HG03039 (cell line): ENCODE measurements around the gene GRIN3B.

Experiments
- ATAC-seq: cut with Tn5 transposase; IDR thresholded peaks from one replicate; pipeline ENCODE4 v1.9.1; 2021; ENCODE audit warnings: mild to moderate bottlenecking, moderate library complexity; ENCODE audit not compliant: unreplicated experiment

Gene GRIN3B

DNA sequence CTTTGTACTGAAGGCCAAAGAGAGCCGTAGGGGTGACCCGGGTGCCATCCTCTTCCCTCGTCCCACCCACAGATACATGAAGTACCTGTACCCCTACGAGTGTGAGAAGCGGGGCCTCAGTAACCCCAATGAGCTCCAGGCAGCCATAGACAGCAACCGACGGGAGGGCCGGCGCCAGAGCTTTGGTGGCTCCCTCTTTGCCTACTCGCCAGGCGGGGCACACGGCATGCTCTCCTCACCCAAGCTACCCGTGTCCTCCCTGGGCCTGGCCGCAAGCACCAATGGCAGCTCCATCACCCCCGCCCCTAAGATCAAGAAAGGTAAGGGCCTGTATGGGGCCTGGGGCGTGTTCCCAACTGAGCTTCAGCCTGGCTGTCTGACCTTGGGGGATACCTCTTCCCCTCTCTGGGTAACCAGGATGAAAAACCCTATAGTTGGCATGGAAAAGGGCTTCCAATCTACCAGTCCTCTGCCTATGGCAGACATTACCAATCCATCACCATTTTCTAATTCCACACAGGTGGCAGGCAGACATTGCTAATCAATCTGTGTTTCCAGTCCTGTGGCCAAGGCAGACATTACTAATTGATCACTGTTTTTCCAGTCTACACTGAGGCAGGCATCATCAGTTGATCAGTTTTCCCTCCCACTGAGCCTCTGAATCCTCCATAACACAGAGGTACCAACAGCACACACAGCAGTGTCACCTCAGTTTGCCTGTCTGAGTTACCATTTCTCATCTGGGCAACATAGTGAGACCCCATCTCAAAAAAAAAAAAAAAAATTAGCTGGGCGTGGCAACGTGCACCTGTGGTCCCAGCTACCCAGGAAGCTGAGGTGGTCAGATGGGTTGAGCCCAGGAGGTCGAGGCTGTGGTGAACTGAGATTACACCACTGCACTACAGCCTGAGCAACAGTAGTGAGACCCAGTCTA lies 35.2 kb upstream of the GRIN3B start:
- no peak for ATAC-seq

DNA sequence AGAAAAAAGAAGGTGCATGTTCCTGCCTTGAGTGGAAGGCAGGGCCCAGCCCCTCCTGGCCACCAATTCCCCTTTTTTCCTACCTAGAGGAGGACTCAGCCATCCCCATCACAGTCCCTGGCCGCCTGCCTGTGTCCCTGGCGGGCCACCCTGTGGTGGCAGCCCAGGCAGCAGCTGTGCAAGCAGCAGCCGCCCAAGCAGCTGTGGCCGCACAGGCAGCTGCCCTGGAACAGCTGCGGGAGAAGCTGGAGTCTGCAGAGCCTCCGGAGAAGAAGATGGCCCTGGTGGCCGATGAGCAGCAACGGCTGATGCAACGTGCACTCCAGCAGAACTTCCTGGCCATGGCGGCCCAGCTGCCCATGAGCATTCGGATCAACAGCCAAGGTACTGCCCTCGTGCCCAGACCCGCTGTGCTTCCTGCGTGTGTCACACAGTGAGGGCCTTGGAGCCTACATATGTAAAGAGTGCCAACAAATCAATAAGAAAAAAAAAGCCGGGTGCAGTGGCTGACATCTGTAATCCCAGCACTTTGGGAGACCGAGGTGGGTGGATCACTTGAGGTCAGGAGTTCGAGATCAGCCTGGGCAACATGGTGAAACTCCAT lies 33.6 kb upstream of the GRIN3B start:
- ATAC-seq = no peak

DNA sequence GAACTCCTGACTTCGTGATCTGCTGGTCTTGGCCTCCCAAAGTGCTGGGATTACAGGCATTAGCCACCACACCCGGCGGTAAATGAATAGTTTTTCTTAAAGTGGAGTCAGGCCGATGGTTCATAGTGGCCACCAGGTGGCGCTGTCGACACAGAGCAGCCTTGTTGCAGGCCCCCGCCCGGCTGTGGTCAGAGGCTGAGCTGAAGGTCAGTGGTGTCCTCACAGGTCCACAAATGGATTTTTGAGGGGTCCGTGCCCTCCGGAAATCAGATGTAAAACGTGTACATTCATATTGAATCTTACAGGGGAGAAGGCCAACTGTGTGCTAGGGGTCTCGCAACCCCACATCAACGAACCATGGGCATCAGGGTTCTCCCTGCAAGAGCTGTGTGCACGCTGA lies 29.5 kb upstream of the GRIN3B start:
- ATAC-seq = no peak

DNA sequence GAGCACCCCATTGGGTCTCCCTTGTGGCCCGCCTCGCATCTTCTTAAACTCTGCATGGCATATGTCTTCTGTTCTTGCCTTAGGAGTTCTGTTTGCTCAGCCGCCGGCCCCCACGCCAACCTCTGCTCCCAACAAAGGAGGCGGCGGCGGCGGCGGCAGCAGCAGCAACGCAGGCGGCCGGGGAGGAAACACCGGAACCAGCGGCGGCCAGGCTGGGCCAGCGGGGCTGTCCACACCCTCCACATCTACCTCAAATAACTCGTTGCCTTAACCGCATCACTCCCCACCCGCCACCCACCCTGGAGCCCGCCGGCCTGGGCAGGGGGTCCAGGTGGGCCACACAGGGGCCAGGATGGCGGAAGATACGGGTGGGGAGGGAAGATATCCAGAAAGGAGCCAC lies 28.4 kb upstream of the GRIN3B start:
- ATAC-seq = no peak

DNA sequence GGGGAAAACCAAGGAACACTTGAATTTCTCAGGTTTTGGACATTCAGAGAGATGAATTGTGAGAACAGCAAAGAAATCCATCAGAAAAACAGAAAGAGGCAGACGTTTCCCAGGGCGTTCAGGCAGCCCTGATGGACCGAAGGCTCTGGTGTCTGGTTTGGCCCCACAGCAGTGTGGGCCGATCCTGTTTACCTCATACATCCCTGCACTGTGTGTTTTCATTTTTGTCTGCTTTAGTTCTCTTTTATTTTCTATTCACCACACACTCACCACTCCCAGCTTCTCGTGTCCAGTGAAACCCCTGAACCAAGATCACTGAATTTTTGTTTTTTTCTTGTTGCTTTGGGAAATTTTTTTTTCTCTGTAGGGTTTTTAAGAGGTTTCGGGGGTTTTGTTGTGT lies 27.9 kb upstream of the GRIN3B start:
- ATAC-seq = no peak

DNA sequence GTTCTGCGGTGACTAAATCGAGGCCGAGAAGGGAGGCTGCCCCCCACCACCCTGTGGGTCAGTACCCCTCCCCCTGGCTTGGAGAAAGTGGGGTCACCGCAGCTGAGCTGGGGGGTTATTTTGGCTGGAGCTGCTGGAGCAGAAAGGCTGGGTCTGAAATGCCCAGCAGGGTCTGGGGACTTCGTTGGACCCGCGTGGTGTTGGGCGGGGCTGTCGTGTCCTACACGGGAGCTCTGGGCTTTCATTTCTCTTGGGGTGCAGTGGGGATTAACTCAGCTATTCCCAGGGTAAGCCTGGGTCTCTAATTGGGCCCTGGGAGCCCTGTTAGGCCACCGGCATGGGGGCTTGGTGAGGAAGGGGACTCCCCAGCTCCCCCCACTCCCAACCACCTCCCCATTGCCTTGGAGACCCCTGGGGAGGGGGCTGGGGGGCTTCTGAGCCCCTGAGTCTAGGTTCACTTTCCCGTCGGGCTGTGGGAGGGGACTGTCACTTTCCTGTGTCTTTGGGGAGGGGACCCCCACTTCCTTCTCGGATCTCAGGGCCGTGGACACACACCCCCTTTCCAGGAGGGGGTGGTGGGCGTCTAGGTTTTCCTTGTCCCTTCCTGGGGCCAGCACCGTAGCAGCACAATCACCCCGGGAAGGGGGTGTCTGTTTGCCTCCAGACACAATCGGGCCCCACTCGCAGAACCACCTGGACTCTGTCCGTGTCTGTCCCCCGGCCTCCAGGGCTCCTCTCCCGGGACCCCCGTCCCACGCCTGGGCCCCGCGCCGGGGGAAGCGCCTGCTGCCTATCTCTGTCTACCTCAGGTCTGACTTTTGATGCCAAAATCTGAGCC lies 26.3 kb upstream of the GRIN3B start:
- ATAC-seq = no peak

DNA sequence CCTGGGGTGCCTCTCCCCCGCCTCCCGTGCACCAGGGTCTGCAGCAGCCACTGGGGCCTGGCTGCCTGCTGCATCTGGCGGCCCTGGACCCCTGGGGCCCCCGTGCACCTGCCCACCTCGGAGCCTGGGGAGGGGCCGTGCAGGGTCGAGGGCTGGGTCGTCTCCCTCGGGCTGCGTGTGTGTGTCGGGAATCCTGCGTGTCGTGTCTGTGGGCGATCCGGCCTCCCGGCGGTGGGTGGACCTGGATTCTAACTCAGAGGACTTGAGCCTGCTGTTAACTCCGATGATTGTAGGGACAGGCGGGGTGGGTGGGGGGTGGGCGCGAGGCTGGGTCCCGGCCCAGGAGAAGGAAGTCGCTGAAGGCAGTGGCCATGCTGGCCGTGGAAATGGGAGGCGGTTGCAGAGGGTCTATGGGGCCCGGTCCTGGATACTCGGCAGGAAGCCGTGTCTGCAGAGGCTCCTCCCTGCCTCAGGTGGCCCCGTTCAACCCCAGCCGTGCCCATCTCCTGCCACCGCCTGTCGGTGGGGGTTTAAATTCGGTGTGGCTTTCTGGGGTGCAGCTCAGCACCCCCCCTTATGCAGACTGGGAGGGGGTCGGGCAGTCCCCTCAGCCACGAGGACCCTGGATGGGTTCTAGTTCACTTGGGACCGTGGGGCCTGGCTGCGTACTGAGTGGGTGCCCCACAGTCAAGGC lies 25.5 kb upstream of the GRIN3B start:
- no peak for ATAC-seq

DNA sequence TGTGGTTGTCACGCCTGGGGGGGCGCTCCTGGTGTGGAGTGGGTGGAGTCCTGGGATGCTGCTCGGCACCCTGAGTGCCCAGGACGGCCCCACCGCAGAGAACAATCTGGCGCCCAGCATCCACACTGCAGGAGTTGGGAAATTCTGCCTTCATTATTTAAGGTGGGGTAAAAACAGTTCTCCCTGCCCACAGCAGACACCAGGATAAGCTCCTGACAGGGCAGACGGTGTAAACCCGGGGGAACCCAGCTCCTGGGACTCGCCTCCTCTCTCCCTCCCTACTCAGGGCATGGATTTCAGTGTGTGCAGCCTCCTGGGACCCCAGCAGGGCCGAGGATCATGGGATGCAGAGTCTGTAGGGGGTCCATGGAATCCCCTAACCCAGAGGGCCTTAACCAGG lies 23.7 kb upstream of the GRIN3B start:
- ATAC-seq = no peak

DNA sequence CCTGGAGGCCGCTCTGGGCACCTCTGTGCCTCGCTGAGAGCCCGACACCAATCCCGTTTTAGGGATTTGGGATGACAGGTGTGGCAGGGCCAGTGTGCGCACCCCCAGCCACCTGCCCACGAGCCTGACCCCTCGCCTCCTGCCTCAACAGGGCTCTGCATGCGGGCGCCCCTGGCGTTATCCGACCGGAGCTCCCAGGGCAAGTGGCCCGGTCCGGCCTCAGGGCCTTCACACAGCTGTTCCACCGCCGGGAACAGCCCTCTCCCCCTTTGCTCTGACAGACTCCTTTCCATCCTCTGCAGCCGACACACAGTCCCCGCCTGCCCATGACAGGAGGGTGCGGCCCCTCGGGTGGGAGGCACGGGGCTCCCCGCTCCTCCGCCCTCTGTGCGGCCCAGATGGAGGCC lies 23.2 kb upstream of the GRIN3B start:
- ATAC-seq = no peak

DNA sequence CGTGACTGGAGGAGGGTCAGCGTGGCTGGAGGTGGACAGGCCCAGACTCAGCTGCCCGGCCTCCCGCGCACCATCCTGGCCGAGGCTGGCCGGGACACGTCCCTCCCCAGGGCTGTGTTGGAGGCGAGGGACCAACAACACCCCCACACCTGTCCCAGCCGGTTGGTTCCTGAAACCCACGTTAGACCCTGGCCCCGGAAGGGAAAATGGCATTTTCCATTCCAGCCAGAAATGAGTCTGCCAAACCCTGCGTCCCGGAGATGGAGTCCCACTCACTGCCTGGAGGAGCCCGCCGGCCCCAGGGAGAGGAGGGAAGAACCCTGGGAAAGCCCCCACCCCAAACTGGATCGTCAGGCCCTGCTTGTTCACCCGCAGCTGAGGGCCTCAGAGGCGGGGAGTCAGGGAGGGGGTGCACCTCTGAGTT lies 20.9 kb upstream of the GRIN3B start:
- no peak for ATAC-seq

DNA sequence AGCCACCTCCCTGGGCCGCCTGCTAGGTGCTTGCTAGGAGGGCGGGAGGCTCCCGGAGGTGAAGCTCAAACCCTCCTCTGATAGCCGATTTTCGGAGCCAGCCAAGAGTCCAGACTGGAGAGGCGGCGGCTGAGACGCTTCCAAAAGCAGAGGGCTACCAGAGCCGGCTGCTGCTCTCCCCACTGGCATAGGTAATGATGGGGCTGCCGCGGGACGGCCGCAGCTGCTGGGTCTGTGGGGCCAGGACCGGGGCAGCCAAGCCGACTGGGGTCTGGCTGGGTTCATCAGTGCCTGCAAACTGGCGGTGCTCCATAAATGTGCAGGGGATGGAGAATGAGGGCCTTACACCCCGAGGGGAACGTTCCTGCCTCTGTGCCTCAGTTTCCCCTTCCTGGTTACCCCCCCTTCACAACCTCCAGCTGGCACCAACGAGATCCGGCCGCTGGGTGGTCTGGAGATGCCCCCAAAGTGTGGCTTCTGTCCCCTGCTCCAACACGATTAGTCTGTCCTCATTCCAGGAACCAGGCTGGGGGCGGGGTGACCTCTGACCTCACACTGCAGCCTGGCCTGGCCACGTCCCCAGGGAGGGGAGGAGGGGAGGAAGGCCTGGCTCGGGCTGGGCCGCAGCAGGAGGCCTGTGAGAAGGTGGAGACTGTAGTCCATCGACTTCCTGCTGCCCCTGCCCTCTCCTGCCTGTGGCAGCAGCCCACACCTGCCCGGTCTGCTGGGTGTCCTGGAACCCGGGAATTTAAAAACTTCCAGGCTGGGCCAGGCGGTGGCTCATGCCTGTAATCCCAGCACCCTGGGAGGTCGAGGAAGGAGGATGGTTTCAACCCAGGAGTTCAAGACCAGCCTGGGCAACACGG lies 19.9 kb upstream of the GRIN3B start:
- no peak for ATAC-seq

DNA sequence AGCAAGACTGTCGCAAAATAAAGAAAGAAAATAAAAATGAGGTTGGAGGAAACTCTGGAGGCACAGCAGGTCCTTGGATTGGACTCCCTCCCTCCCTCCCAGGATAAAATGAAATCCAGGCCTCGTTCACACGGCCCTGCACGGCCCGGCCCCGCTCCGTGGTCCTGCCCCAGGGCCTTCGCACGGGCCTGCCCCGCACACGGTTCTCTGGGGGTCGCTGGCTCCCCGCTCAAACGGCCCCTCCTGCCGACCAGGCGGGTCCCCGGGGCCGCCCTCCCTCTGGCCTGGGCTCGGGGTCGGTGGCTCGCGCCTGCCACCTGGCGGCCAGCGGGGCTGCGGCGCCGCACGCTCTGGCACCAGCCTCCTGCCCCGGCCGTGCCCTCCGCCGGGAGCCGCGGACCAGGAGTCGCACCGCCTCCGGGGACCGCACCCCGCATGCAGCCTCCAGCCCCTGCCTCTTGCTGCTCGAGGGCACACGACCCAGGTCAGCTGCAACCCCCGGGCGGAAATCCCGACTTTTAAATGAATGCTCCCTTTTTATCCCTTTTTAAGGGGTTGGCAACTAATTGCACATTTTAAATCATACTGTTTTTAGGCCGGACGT lies 17.6 kb upstream of the GRIN3B start:
- no peak for ATAC-seq

DNA sequence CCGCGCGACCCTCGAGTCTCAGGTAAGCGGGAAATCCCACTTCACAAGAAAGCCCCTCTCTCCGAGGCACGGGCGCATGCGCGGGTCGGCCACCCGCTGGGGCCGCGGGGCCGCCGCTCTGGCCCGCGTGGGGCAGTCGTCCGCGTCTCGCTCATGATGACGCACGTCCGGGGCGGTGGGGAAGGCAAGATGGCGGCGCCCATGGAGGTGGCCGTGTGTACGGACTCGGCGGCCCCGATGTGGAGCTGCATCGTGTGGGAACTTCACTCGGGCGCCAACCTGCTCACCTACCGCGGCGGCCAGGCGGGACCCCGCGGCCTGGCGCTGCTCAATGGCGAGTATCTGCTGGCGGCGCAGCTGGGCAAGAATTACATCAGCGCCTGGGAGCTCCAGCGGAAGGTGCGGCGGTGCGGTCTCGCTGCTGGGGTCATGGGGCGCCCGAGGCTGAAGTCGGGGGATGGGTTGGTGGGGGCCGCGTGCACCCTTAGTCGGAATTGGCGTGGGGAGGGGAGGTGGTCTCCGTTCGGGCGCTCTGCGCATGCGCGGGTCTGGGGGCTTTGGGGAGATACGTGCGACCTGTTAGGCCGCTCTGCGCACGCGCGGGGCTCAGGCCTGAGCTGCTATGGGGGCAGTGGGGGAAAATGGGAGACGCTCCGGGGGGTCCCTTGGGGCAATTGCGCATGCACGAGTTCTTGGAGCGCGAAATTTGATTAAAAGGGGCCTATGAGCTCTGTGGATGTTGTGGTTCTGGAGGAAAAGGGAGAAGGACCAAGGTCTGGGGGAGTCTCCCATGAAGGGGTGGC lies 15.9 kb upstream of the GRIN3B start, which contains the start of gene WDR18:
TSS of gene WDR18 (plus strand) at position 181 of the 803 bp plus-strand sequence. CDS start at position 190, 9 bp downstream.
- no peak for ATAC-seq

DNA sequence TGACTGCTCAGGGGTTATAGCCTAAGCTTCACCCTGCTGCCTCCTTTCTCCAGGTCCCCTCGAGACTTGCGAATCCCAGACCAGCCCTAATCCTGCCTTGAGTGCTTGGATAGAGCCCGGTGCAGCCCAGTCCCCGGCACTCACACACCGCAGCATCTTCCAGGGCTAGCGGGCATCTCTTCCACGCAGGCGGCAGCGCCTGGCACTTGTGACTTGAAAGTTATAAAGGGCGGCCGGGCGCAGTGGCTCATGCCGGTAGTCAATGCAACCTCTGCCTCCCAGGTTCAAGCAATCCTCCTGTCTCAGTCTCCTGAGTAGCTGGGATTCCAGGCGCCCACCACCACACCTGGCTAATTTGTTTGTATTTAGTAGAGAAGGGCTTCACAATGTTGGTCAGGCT lies 14.1 kb upstream of the GRIN3B start:
- ATAC-seq = no peak

DNA sequence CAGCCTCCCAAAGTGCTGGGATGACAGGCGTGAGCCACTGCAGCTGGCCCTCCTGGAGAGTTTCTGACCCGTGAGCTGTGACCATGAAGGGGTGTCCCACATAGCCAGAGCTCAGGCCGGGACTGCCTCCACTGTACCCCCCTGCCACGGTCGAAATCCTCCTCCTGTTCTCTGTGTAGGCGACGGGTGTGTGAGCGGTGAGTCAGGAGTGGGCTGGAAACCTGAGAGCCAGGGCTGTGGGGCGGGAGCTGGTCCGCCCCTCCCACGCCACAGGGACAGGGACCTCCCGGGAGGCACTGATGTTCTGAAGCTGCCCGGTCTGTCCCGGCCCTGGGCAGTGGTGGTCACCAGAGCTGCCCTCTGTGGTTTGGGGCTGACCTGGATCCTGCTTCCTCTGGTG lies 12.1 kb upstream of the GRIN3B start:
- ATAC-seq = no peak

DNA sequence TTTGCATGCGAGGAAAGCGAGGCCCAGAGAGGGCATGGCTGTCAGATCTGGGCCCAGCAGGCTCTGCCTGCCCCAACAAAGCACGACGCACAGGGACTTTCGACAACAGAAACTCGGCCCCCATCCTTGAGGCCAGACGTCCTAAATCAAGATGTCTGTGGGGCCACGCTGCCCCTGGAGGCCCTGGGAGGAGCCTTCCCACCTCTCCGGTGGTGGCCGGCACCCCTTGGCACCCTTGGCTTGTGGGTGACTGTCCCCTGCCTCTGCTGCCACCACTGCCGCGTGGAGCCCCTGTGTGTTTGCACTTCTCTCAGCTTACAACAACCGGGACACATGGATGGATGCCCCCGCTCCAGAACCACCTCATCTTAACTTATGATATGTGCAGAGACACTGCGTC lies 11.7 kb upstream of the GRIN3B start:
- ATAC-seq = no peak

DNA sequence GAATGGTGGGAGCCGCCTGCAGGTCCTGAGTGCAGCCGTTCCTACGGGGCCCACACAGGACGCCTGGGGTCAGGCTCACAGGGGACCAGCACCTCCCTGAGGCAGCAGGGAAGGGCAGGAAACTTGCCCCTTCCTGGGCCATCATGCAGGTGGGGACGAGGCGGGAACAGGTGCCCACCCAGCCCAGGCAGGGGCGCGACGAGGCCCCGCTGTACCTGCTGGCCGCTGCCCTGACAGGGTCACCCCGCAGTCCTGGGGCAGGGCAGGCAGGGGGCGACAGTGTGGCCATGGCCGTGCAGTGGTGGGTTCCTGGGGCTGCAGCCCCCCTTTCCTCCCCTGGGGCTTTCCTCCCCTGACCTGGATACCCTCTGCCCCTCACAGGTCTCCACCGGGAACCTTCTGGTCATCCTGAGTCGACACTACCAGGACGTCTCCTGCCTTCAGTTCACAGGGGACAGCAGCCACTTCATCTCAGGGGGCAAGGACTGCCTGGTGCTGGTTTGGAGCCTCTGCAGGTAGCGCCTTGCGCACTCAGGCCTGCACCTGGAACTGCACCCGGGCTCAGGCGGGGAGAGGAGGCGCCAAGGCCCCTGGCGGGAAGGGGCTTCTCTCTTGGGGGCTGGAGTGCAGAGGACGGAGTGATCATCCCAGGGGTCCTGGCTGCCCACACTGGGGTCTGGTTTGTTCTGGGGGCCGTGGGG lies 10.7 kb upstream of the GRIN3B start:
- no peak for ATAC-seq

DNA sequence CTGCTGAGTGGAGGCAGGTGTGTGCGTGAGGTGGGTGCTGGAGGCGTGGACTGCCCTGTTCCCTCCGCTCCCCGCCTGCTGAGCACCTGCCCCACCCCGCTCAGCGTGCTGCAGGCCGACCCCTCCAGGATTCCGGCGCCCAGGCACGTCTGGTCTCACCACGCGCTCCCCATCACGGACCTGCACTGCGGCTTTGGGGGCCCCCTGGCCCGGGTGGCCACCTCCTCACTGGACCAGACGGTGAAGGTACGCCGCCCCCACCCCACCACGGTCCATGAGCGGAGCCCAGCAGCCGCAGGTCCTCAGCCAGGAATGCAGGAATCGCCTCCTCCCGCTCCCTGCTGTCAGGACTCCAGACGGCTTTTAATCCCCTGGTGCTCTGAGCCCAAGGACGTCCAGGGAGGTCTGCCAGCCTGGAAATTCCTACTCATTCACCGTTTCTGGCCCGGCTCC lies 10.1 kb upstream of the GRIN3B start:
- ATAC-seq = no peak
